Measurements from ENCODE around the gene HPS4. TPM values are rescaled to one million over a fixed set of nuclear protein-coding genes. Genes with fewer than 3 reads are reported as not detected.

The HPS4 gene
- polyA plus RNA-seq, 2 of the 4 experiments (the other 2 are of a cell fraction): 12.7 to 30.2 TPM

DNA sequence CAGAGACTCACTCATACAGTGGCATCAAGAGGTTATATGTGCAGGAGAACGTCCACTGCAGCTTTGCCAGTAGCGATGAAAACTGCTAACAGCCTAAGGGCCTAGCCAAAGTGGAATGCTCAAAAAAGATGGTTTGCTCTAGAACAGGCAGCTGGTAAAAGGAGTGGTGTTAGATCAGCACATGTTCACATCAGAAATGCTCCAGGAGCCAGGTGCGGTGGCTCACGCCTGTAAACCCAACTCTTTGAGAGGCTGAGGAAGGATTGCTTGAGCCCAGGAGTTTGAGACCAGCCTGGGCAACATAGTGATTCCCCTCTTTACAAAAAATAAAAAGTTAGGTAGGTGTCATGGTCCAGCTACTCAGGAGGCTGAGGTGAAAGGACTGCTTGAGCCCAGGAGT, 39.0 kb upstream of the HPS4 start:
- TF ChIP-seq BHLHE40 (IDR thresholded peaks at IDR 0.05; ENCODE audit: low read depth, low read length): no peak
- no peak for TF ChIP-seq RAD21 (conservative IDR thresholded peaks at IDR 0.05 in 1 of 2, IDR thresholded peaks at IDR 0.05 in 1 of 2)
- TF ChIP-seq HOXB13 (CRISPR knock-in tag; IDR thresholded peaks at IDR 0.05; ENCODE audit: low read depth): no peak
- TF ChIP-seq SREBF2 (IDR thresholded peaks at IDR 0.05): no peak
- no peak for TF ChIP-seq POLR2A (IDR thresholded peaks at IDR 0.05; ENCODE audit: low read length)
- TF ChIP-seq HDAC2 (IDR thresholded peaks at IDR 0.05): no peak
- no peak for TF ChIP-seq RARB (CRISPR knock-in tag; IDR thresholded peaks at IDR 0.05)
- TF ChIP-seq EHMT2 (IDR thresholded peaks at IDR 0.05; ENCODE audit: low read depth): no peak
- TF ChIP-seq FOSB (CRISPR knock-in tag; IDR thresholded peaks at IDR 0.05): no peak
- TF ChIP-seq SMC3 (IDR thresholded peaks at IDR 0.05): no peak
- TF ChIP-seq HOXA7 (CRISPR knock-in tag; IDR thresholded peaks at IDR 0.05): no peak
- TF ChIP-seq HES2 (IDR thresholded peaks at IDR 0.05): no peak
- TF ChIP-seq NR3C1 (IDR thresholded peaks at IDR 0.05): no peak
- no peak for TF ChIP-seq FOSL2 (IDR thresholded peaks at IDR 0.05)
- no peak for TF ChIP-seq FOSL2 (CRISPR knock-in tag; IDR thresholded peaks at IDR 0.05)
- no peak for TF ChIP-seq JUN (IDR thresholded peaks at IDR 0.05)
- TF ChIP-seq CBX8 (IDR thresholded peaks at IDR 0.05): no peak
- TF ChIP-seq PBX3 (IDR thresholded peaks at IDR 0.05): no peak
- no peak for TF ChIP-seq KDM5A (IDR thresholded peaks at IDR 0.05)
- TF ChIP-seq, protein P1, sequence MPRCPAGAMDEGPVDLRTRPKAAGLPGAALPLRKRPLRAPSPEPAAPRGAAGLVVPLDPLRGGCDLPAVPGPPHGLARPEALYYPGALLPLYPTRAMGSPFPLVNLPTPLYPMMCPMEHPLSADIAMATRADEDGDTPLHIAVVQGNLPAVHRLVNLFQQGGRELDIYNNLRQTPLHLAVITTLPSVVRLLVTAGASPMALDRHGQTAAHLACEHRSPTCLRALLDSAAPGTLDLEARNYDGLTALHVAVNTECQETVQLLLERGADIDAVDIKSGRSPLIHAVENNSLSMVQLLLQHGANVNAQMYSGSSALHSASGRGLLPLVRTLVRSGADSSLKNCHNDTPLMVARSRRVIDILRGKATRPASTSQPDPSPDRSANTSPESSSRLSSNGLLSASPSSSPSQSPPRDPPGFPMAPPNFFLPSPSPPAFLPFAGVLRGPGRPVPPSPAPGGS (IDR thresholded peaks at IDR 0.05): no peak
- TF ChIP-seq E2F6 (IDR thresholded peaks at IDR 0.05; ENCODE audit: borderline replicate concordance, low read depth): no peak
- ChIA-PET CTCF (interaction anchor here (1.3 kb wide), 1 partner anchor 20 kb away, joined by 4 read pairs; no protein-coding TSS in a partner anchor), POLR2A (no interaction called here)
- H3K9me3 ChIP-seq: no peaks in the 10 kb centered on the region
- H3K4me3 ChIP-seq: no peak overlapping the region
- H3K4me1 ChIP-seq: peaks cover 11% of the 10 kb centered on the region; the same call in 2 of the 3 replicates
- H3K4me2 ChIP-seq: no peak overlapping the region
- 83% methylated on average over 2 of the region's 4 CpGs for WGBS (ENCODE audit: missing lambda C conversion rate)
- no peak overlapping the region for H3K27ac ChIP-seq
- no peak for ATAC-seq
- FAIRE-seq: no peak
- DNase-seq (ENCODE audit: low read depth in 1 of 2, low spot score in 1 of 2): no peak

DNA sequence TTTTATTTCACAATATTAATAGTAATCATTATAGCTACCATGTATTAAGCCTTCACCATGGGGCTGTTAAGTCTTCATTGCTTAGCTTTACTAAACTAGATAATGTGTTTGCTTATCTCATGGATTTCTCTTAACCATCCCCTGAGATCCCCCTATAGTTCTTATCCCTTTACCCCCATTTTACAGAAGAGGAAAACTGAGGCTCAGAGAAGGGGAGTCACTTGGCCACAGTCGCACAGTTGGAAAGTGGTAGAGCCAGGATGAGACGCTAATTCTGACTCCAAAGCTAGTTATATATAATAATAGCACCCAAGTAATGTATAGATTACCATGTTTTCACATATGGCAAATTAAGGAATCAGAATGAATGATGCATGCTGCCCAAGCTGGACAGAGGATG, 38.4 kb upstream of the HPS4 start:
- ATAC-seq: no peak
- no peak for FAIRE-seq
- CTCF ChIA-PET: no interaction called here
- no peak overlapping the region for H3K27ac ChIP-seq
- no peak overlapping the region for H3K4me2 ChIP-seq
- TF ChIP-seq CHD2 (IDR thresholded peaks at IDR 0.05; ENCODE audit: low read length, partially characterized antibody) (no peak), ESRRA (IDR thresholded peaks at IDR 0.05; ENCODE audit: borderline replicate concordance, low read length) (no peak), CBX8 (IDR thresholded peaks at IDR 0.05) (no peak), CBX2 (IDR thresholded peaks at IDR 0.05; ENCODE audit: borderline replicate concordance, low read depth) (no peak), RCOR1 (IDR thresholded peaks at IDR 0.05; ENCODE audit: low read depth, low read length) (no peak), PHF8 (IDR thresholded peaks at IDR 0.05; ENCODE audit: borderline replicate concordance, low read depth) (no peak), TFCP2L1 (CRISPR knock-in tag; IDR thresholded peaks at IDR 0.05) (no peak), RNF2 (IDR thresholded peaks at IDR 0.05; ENCODE audit: borderline replicate concordance, low read depth) (no peak), HDAC2 (IDR thresholded peaks at IDR 0.05) (no peak), RARB (CRISPR knock-in tag; IDR thresholded peaks at IDR 0.05) (no peak), KDM1A (IDR thresholded peaks at IDR 0.05; ENCODE audit: low read depth) (no peak), NFE2L2 (conservative IDR thresholded peaks at IDR 0.05; ENCODE audit: low read length) (no peak), JUNB (IDR thresholded peaks at IDR 0.05) (no peak), POLR2A (IDR thresholded peaks at IDR 0.05; ENCODE audit: low read length) (no peak), SREBF2 (IDR thresholded peaks at IDR 0.05) (no peak), ZNF302 (CRISPR knock-in tag; IDR thresholded peaks at IDR 0.05) (no peak), POLR2AphosphoS2 (conservative IDR thresholded peaks at IDR 0.05; ENCODE audit: low read length) (no peak)
- peaks cover 11% of the 10 kb centered on the region; the same call in 2 of the 3 replicates for H3K4me1 ChIP-seq
- DNase-seq (ENCODE audit: low read depth in 1 of 2, low spot score in 1 of 2): no peak
- no peak overlapping the region for H3K4me3 ChIP-seq
- no peaks in the 10 kb centered on the region for H3K9me3 ChIP-seq
- POLR2A ChIA-PET: no interaction called here
- WGBS (ENCODE audit: missing lambda C conversion rate): 90% methylated on average over 2 of the region's 2 CpGs

Data from A549 (cell line).